GM18867 (cell line): Measurements from ENCODE around the gene LRBA.
"Not testable (repeated sequence)": the region's sequence is repeated elsewhere in the genome, so short reads cannot be mapped to it uniquely, and the experiment has no call there.

Experiments used
- ATAC-seq: cut with Tn5 transposase; IDR thresholded peaks from one replicate; pipeline ENCODE4 v1.9.1; 2021; ENCODE audit warnings: mild to moderate bottlenecking, moderate library complexity; ENCODE audit not compliant: unreplicated experiment

The LRBA gene

DNA sequence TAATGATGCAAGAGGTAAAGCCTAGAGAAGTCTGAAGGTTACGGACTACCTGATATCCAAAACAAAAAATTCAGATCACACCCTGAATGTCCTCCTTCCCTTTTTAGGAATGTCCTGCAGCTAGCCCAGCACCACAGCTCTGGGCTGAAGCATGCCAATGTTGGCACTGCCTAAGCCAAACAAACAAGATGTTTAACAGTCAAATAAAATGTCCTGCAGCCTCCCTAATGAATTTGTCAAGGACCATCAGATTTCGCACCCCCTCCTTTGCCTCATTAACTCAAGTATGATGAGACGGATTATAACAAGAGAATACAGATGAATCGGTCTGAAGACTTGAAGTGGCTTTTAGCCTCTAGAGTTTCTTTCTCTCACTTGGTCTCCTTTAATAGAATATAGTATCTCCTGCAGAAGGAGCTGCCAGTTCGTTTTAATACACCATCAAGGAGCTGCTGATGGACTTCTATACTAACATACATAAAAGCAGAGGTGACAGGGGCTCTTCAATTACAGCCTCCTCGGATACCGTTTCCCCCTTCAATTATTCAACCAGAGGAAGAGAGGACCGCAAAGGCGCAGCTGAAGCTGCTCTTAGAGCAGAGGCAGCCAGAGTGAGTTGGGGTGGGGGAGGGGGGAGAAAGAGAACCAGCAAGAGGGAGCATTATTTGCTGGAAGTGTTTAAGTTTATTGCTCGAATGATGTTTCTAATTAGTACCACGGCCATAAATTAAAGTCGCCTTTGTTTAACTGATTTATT lies 436.2 kb downstream of the LRBA start:
- no peak for ATAC-seq

DNA sequence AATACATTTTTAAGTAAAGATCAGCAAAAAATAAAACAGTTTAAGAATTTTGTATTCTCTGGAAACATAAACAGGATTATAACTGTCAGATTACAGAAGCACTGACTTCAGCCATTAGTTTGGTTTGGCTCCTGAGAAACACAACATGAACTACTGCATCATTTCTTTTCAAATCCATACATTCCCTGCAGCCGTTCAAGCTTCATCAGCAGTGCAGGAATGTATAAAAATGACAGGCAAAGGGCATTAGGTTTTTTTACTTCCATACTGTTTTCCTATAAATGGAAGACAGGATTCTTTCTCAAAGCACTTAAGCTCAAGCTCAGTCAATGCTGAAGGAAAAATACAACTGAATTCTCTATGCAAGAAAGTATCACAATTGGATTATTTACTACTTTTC lies 437.3 kb downstream of the LRBA start:
- ATAC-seq = no peak

GRCh38 chr4:150574678-150575077 lies 440.4 kb downstream of the LRBA start:
- ATAC-seq = no peak

DNA sequence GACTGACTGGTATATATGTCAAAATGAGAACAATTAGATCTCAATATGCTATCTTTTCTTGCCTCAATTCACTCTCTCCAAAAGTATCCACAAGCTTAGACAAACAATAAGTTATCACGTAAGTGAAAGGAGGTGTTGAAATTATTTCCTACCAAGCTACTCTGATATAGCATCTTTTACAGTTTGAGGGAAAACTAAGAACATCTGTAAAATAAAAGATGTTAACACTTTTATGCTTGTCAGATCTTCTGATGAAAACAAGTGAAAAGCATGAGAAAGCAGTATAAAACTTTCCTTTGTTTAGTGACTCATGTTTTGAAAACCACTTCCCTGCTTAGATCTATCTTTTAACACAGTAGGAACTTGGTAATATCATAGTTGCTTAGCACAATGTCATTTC lies 441.6 kb downstream of the LRBA start:
- ATAC-seq = peak; percentile 18

- ATAC-seq = peak; percentile 95
These were observed 442.2 kb downstream of the LRBA start for GRCh38 chr4:150572704-150573504.

- ATAC-seq = no peak
These were observed 444.2 kb downstream of the LRBA start for GRCh38 chr4:150570862-150571261.

DNA sequence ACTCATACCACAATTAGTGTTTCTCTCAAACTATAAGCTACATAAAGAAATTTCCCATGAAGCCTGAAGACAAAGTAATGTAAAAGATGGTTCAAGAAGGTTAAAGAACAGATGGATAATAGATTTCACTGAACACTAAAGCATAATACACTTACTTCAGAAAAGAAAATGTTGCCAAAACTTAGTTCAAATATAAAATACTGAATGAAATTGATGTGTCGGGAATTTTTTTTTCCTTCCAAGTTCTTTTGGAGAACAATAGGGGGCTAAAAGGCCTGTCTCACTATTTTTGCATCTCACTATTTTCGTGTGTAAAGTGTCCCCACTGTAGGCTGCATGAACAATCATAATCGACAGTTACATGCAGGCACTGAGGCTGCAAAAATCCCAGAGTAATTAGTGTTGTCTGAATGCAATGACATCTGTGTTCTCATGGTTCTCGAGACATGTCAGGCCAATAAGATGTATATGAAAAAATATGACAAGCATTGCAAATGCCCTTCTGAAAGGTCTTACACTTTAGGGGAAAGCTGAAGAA lies 445.0 kb downstream of the LRBA start:
- no peak for ATAC-seq

DNA sequence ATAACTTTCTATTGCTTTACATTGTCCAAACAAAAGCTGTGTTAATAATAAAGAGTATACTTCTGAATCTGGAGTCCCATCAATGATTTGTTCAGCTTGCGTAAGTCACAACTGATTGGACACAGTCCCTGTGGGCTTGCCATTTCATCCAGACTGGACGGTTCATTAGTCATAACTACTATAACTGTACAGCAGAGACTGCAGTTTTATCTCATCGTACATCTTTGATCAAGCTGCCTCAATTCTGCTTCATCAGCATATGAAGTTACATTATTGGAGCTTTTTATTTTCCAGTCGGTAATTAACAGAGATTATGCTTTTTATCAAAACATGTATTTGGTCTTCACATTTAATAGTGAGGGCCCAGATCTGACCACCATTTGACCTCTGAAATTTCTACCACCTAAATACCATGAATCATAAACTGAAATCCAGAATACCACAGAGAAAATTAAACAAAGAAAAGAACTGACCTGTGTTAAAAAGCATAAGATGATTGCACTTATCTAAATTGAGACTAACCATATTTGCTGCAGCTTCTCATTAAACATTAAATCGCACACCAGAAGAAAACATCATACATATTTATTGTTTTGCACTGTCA lies 445.6 kb downstream of the LRBA start:
- no peak for ATAC-seq

- ATAC-seq = no peak
These were observed 448.0 kb downstream of the LRBA start for GRCh38 chr4:150567070-150567469.

- ATAC-seq = not testable (repeated sequence)
These were observed 450.1 kb downstream of the LRBA start for GRCh38 chr4:150564967-150565366.

DNA sequence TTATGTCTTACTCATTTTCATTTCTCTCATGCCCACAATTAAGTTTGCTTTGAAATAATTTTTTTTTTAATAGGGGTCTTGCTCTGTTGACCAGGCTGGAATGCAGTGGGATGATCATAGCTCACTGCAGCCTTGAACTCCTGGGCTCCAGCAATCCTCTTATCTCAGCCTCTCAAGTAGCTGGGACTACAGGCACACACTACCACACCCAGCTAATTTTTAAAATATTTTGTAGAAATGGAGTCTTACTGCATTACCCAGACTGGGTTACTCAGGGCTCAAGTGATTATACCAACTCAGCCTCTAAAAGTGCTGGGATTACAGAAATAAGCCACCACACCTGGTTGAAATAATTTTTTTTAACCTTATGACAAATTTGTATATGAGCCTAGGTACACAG lies 452.3 kb downstream of the LRBA start:
- no peak for ATAC-seq

DNA sequence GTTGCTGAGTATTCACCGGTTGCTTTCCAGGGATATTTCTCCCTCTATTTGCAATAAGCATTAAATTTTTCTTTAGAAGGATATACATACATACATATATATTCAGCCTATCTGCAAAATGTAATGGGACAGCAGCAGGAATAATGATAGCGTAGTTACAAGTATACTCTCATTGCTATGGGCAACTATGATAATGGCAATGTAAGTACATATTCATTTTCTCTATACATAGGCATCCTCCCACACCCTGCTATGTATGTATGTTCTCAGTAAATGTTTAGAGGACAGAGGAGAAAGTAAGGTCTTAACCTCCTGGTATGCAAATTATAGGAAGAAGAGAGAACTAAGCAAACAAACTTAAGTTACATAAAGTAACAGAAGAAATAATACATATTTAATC lies 452.8 kb downstream of the LRBA start:
- no peak for ATAC-seq

- ATAC-seq = no peak
These were observed 453.8 kb downstream of the LRBA start for GRCh38 chr4:150561143-150561737.

GRCh38 chr4:150557811-150558210 lies 457.3 kb downstream of the LRBA start:
- not testable (repeated sequence) for ATAC-seq

GRCh38 chr4:150547154-150547838 lies 467.8 kb downstream of the LRBA start:
- ATAC-seq = no peak

GRCh38 chr4:150546286-150546685 lies 468.8 kb downstream of the LRBA start:
- ATAC-seq = no peak

DNA sequence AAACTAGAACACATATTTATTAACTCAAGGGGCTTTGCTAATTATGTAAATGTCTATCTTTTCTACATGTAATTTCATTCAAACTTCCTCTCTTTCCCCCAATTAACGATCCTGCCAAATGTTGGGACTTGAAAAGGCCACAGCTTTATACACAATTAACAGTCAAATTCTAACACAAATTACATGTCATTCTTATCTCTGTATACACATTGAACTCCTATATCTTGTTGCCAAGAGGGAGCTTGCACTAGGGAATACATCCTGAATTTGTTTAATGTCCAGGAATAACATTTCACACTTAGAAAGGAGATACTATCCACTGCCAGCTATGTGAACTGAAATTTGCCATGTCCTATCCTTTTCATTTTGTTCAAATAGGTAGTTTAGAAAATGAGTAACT lies 472.0 kb downstream of the LRBA start:
- no peak for ATAC-seq

- no peak for ATAC-seq
These were observed 473.4 kb downstream of the LRBA start for GRCh38 chr4:150541681-150542080.

- ATAC-seq = no peak
These were observed 474.1 kb downstream of the LRBA start for GRCh38 chr4:150540959-150541360.

DNA sequence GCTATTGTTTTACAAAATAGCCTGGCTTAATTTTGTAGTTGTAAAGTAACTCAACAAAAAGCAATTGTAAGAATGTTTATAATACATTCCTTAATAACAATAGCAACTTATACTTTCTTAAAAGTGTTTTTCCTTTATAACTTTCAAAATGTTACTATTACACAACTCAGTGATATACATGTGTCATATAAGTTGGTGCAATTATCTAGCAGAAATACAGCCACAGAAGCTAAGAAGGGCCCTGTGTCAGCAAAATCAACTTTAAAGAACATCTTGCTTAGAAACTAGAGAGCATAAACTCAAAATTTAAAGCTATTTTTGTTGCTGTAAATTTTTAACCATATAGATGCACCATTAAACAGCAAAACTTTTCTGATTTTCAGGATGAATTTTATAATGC lies 474.5 kb downstream of the LRBA start:
- ATAC-seq = no peak

- ATAC-seq = not testable (repeated sequence)
These were observed 477.2 kb downstream of the LRBA start for GRCh38 chr4:150537911-150538310.
